Thyroid gland (tissue), 4 donors: ENCODE measurements around the gene SLC19A1. TPM values are rescaled to one million over a fixed set of nuclear protein-coding genes. Genes with fewer than 3 reads are reported as not detected.

Experiments
- DNase-seq, 2 donors: peaks; one replicate each; pipeline ENCODE4 v3.0.0-alpha.2; 2019
- H3K27ac ChIP-seq, 3 donors: fragments of 200-600 bp; sonication (generic); 1 replicate in 2 of 3; 2 replicates in 1 of 3; pipeline ENCODE4 v1.5.1; 2016 to 2019; ENCODE audit warnings: mild to moderate bottlenecking in 1 of 3, moderate library complexity in 1 of 3
- H3K27me3 ChIP-seq: fragments of 200-600 bp; sonication (generic); one replicate; pipeline ENCODE4 v1.5.1; 2019
- H3K36me3 ChIP-seq, 2 donors: fragments of 200-600 bp; sonication (generic); one replicate each; pipeline ENCODE4 v1.5.1; 2016 to 2019
- H3K4me1 ChIP-seq, 2 donors: fragments of 200-600 bp; sonication (generic); one replicate each; pipeline ENCODE4 v1.5.1; 2017 to 2019
- H3K4me3 ChIP-seq, 3 donors: fragments of 200-600 bp; sonication (generic); replicated peaks in 1 of 3; 1 replicate in 2 of 3; 2 replicates in 1 of 3; pipeline ENCODE4 v1.5.1; 2016; ENCODE audit warnings: mild to moderate bottlenecking in 1 of 3
- H3K9me3 ChIP-seq: fragments of 200-600 bp; sonication (generic); one replicate; pipeline ENCODE4 v1.5.1; 2017
- CTCF ChIP-seq, 6 experiments: fragments of 200-600 bp in 3 of 6; fragments of 450-650 bp in 3 of 6; sonication (generic) in 3 of 6; IDR thresholded peaks; one replicate each; pipeline ENCODE4 v1.5.1; 2016 to 2019; ENCODE audit warnings: antibody characterized with exemption in 6 of 6, mild to moderate bottlenecking in 2 of 6, inconsistent platforms in 1 of 6, moderate library complexity in 1 of 6
- POLR2A ChIP-seq, 2 donors: fragments of 450-650 bp; IDR thresholded peaks; one replicate each; pipeline ENCODE4 v1.6.1; 2017; ENCODE audit warnings: antibody characterized with exemption in 2 of 2, mild to moderate bottlenecking in 2 of 2, moderate library complexity in 1 of 2
- WGBS, 2 donors: methylation state at CpG; one replicate each; pipeline ENCODE4 v1.1.5; 2017; 5-methylcytosine and 5-hydroxymethylcytosine counted together
- intact Hi-C: fragments of 100-400 bp; cut with DNase I; formaldehyde crosslinking; loops from one replicate; pipeline ENCODE4 v1.15.1; 2023
- total RNA-seq, 4 donors: library from RNA; depleted of rRNA; stranded (reverse); fragments of >200 nt; gene quantifications; one replicate each; pipeline ENCODE4 v1.2.3, GENCODE V29; 2016

The SLC19A1 gene
- total RNA-seq, 4 donors from 2014 or later = 7.6 to 15.5 (median 12.2) TPM

GRCh38 chr21:45516071-45516670 is 26.1 kb downstream of the SLC19A1 start:
- TF ChIP-seq POLR2A (IDR thresholded peaks at IDR 0.05) = no peak
- no peak for TF ChIP-seq CTCF (IDR thresholded peaks at IDR 0.05)

GRCh38 chr21:45515241-45516061 is 26.8 kb downstream of the SLC19A1 start:
- intact Hi-C loops = no loop called here
- H3K36me3 ChIP-seq = peaks cover 0 to 10% of the 10 kb centered on the region in 2 donors
- no peaks in the 10 kb centered on the region for H3K9me3 ChIP-seq
- H3K4me3 ChIP-seq = no peak overlapping the region
- WGBS, 2 donors = 95 to 98% methylated on average over 4 to 24 of the region's 31 CpGs
- no peaks in the 10 kb centered on the region for H3K27me3 ChIP-seq
- DNase-seq = no peak
- no peak overlapping the region for H3K27ac ChIP-seq
- no peaks in the 10 kb centered on the region for H3K4me1 ChIP-seq
- TF ChIP-seq CTCF (IDR thresholded peaks at IDR 0.05) = no peak
- TF ChIP-seq POLR2A (IDR thresholded peaks at IDR 0.05) = no peak

More at GRCh38 chr21:45516071-45516670, 26.1 kb downstream of the SLC19A1 start:
- no peak for DNase-seq
- Histone ChIP-seq H3K9me3 (no peaks in the 10 kb centered on the region), H3K27me3 (no peaks in the 10 kb centered on the region), H3K4me1 (no peaks in the 10 kb centered on the region), H3K36me3 (peaks cover 0 to 8% of the 10 kb centered on the region in 2 donors), H3K4me3 (no peak overlapping the region), H3K27ac (no peak overlapping the region)
- intact Hi-C loops = no loop called here
- WGBS, 2 donors = 86 to 96% methylated on average over 3 to 14 of the region's 21 CpGs

GRCh38 chr21:45514311-45515021 is 27.8 kb downstream of the SLC19A1 start:
- Histone ChIP-seq H3K27me3 (no peaks in the 10 kb centered on the region), H3K27ac (no peak overlapping the region), H3K4me1 (no peaks in the 10 kb centered on the region), H3K9me3 (no peaks in the 10 kb centered on the region), H3K4me3 (no peak overlapping the region), H3K36me3 (peaks cover 7 to 12% of the 10 kb centered on the region in 2 donors)
- TF ChIP-seq CTCF (IDR thresholded peaks at IDR 0.05) (no peak), POLR2A (IDR thresholded peaks at IDR 0.05) (no peak)
- DNase-seq = no peak
- intact Hi-C loops = no loop called here
- 89 to 90% methylated on average over 7 to 16 of the region's 22 CpGs for WGBS, 2 donors

- Histone ChIP-seq H3K36me3 (peaks cover 8 to 12% of the 10 kb centered on the region in 2 donors), H3K4me1 (no peaks in the 10 kb centered on the region), H3K27ac (no peak overlapping the region), H3K4me3 (no peak overlapping the region), H3K27me3 (no peaks in the 10 kb centered on the region), H3K9me3 (no peaks in the 10 kb centered on the region)
- DNase-seq = no peak
- no peak for TF ChIP-seq POLR2A (IDR thresholded peaks at IDR 0.05)
- no peak for TF ChIP-seq CTCF (IDR thresholded peaks at IDR 0.05)
- WGBS, 2 donors = 82 to 92% methylated on average over 8 to 11 of the region's 11 CpGs
- intact Hi-C loops = no loop called here
Observed at GRCh38 chr21:45513741-45514310, 28.4 kb downstream of the SLC19A1 start.
